HG03097 (cell line): ENCODE measurements around the gene DACT3.

Experiments used
- ATAC-seq: cut with Tn5 transposase; IDR thresholded peaks from one replicate; pipeline ENCODE4 v1.9.1; 2021; ENCODE audit not compliant: unreplicated experiment, low FRiP score

Gene DACT3

GRCh38 chr19:46600384-46601317 is 60.3 kb downstream of the DACT3 start:
- peak; percentile 75 for ATAC-seq

DNA sequence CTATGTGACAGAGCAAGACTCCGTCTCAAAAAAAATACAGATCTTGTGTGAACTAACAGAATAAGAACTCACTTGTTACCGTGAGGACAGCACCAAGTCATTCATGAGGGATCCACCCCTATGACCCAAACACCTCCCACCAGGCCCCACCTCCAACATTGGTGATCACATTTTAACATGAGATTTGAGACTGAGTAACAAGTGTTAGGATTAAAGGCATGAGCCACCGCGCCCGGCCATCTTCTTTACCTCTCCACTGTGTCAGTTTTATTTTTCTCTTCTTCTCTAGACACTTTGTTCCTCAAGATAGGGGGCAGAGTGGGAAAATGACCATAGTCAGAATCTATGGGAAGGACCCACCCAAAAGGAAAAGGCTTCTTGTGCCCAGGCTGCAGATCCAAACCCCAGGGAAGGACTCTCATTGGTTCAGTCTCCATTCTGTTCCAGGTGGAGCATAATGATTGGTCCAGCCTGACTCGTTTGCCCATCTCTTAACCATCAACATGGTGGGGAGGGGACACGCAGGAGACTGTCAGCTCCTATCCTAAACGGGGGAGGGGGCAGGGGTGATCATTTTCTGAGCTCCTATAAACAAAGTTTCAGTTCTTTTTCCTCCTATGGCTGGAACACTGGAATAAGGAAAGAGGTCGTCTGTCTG is 61.1 kb downstream of the DACT3 start:
- no peak for ATAC-seq

GRCh38 chr19:46598372-46598917 is 62.5 kb downstream of the DACT3 start:
- no peak for ATAC-seq
